WTC11 (cell line): ENCODE data around the gene E2F2. TPM values are rescaled to one million over a fixed set of nuclear protein-coding genes. Genes with fewer than 3 reads are reported as not detected.

Experiments used
- ATAC-seq: fragments of 200-7000 bp; cut with Tn5 transposase; 2 replicates; pipeline ENCODE4 v1.10.0; 2021; ENCODE audit warnings: mild to moderate bottlenecking, moderate library complexity
- CTCF ChIA-PET: fragments of 300-600 bp; sonication (Branson Sonifier 250); formaldehyde crosslinking; loops from one replicate; lab custom pipeline; 2021; ENCODE audit warnings: antibody characterized with exemption; lab: Charles Lee
- POLR2A ChIA-PET: fragments of 350-600 bp; sonication (Branson Sonifier 250); formaldehyde crosslinking; loops from one replicate; lab custom pipeline; 2021; ENCODE audit warnings: antibody characterized with exemption; lab: Charles Lee
- DNase-seq: peaks from one replicate; pipeline ENCODE4 v3.0.0; 2021; ENCODE audit warnings: low spot score
- H3K27ac Mint-ChIP-seq: 2 replicates; pipeline ENCODE4 v1.8.0; 2021; ENCODE audit warnings: mixed read lengths
- H3K27me3 Mint-ChIP-seq: 2 replicates; pipeline ENCODE4 v1.8.0; 2021; ENCODE audit warnings: low read depth, mild to moderate bottlenecking, moderate library complexity, mixed read lengths
- H3K36me3 Mint-ChIP-seq: 2 replicates; pipeline ENCODE4 v1.8.0; 2021; ENCODE audit warnings: mixed read lengths
- H3K4me1 Mint-ChIP-seq: 2 replicates; pipeline ENCODE4 v1.8.0; 2022; ENCODE audit warnings: mixed read lengths
- H3K4me3 Mint-ChIP-seq: 2 replicates; pipeline ENCODE4 v1.8.0; 2021; ENCODE audit warnings: mild to moderate bottlenecking, moderate library complexity, mixed read lengths
- H3K9me3 Mint-ChIP-seq: 2 replicates; pipeline ENCODE4 v1.8.0; 2021; ENCODE audit warnings: mixed read lengths
- AR ChIP-seq: fragments of 250-450 bp; sonication (Bioruptor Pico); IDR thresholded peaks from 2 replicates; pipeline ENCODE4 v1.9.0; 2021; ENCODE audit warnings: mild to moderate bottlenecking
- ATF3 ChIP-seq: sonication (generic); formaldehyde crosslinking; conservative IDR thresholded peaks from 2 replicates; pipeline ENCODE4 v1.8.1; 2022; ENCODE audit warnings: mild to moderate bottlenecking, missing genetic modification reagents
- CDX4 ChIP-seq: fragments of 250-450 bp; sonication (Bioruptor Pico); IDR thresholded peaks from 2 replicates; pipeline ENCODE4 v1.9.0; 2021; ENCODE audit warnings: moderate library complexity, mild to moderate bottlenecking, inconsistent platforms, borderline replicate concordance
- ELF4 ChIP-seq: sonication (generic); formaldehyde crosslinking; IDR thresholded peaks from 2 replicates; pipeline ENCODE4 v1.8.1; 2022; ENCODE audit warnings: low read depth, mild to moderate bottlenecking, moderate library complexity, missing genetic modification reagents
- EMX1 ChIP-seq: fragments of 250-450 bp; sonication (Bioruptor Pico); IDR thresholded peaks from 2 replicates; pipeline ENCODE4 v1.8.0; 2021; ENCODE audit warnings: mild to moderate bottlenecking
- ERG ChIP-seq: fragments of 250-450 bp; sonication (Bioruptor Pico); IDR thresholded peaks from 2 replicates; pipeline ENCODE4 v1.8.0; 2021; ENCODE audit warnings: mild to moderate bottlenecking
- IRF1 ChIP-seq: sonication (generic); formaldehyde crosslinking; IDR thresholded peaks from 2 replicates; pipeline ENCODE4 v1.8.0; 2023; ENCODE audit warnings: missing genetic modification reagents
- JAZF1 ChIP-seq: fragments of 250-450 bp; sonication (Bioruptor Pico); IDR thresholded peaks from 2 replicates; pipeline ENCODE4 v1.9.0; 2021; ENCODE audit warnings: moderate library complexity, mild to moderate bottlenecking, inconsistent platforms
- KAT7 ChIP-seq: sonication (generic); formaldehyde crosslinking; IDR thresholded peaks from 2 replicates; pipeline ENCODE4 v1.8.1; 2023; ENCODE audit warnings: missing genetic modification reagents, mild to moderate bottlenecking, borderline replicate concordance
- MYBL2 ChIP-seq: sonication (generic); formaldehyde crosslinking; IDR thresholded peaks from 2 replicates; pipeline ENCODE4 v1.8.1; 2023; ENCODE audit warnings: mild to moderate bottlenecking, moderate library complexity, missing genetic modification reagents
- NFATC4 ChIP-seq: fragments of 250-450 bp; sonication (Bioruptor Pico); IDR thresholded peaks from 2 replicates; pipeline ENCODE4 v1.9.0; 2021; ENCODE audit warnings: mild to moderate bottlenecking
- NR1H2 ChIP-seq: sonication (generic); formaldehyde crosslinking; IDR thresholded peaks from 2 replicates; pipeline ENCODE4 v1.9.0; 2021; ENCODE audit warnings: mild to moderate bottlenecking, moderate library complexity, missing genetic modification reagents
- PREB ChIP-seq: sonication (generic); formaldehyde crosslinking; IDR thresholded peaks from 2 replicates; pipeline ENCODE4 v1.8.1; 2022; ENCODE audit warnings: mild to moderate bottlenecking, missing genetic modification reagents, moderate library complexity, borderline replicate concordance
- SP1 ChIP-seq: sonication (generic); formaldehyde crosslinking; conservative IDR thresholded peaks from 2 replicates; pipeline ENCODE4 v1.8.1; 2022; ENCODE audit warnings: missing genetic modification reagents
- TP53 ChIP-seq: sonication (generic); formaldehyde crosslinking; IDR thresholded peaks from 2 replicates; pipeline ENCODE4 v1.8.1; 2023; ENCODE audit warnings: mild to moderate bottlenecking, missing genetic modification reagents
- ZBTB21 ChIP-seq: sonication (generic); formaldehyde crosslinking; IDR thresholded peaks from 2 replicates; pipeline ENCODE4 v1.8.1; 2023; ENCODE audit warnings: mild to moderate bottlenecking, missing genetic modification reagents, borderline replicate concordance
- ZNF138 ChIP-seq: sonication (generic); formaldehyde crosslinking; conservative IDR thresholded peaks from 2 replicates; pipeline ENCODE4 v1.8.1; 2022; ENCODE audit warnings: mild to moderate bottlenecking, moderate library complexity, missing genetic modification reagents
- ZNF219 ChIP-seq: sonication (generic); formaldehyde crosslinking; IDR thresholded peaks from 2 replicates; pipeline ENCODE4 v1.8.0; 2023; ENCODE audit warnings: missing genetic modification reagents, mild to moderate bottlenecking, borderline replicate concordance
- ZNF281 ChIP-seq: sonication (generic); formaldehyde crosslinking; IDR thresholded peaks from 2 replicates; pipeline ENCODE4 v1.8.0; 2023; ENCODE audit warnings: mild to moderate bottlenecking, missing genetic modification reagents
- ZNF317 ChIP-seq: sonication (generic); formaldehyde crosslinking; IDR thresholded peaks from 2 replicates; pipeline ENCODE4 v1.8.1; 2023; ENCODE audit warnings: low read depth, mild to moderate bottlenecking, moderate library complexity, missing genetic modification reagents, borderline replicate concordance
- ZNF512 ChIP-seq: sonication (generic); formaldehyde crosslinking; IDR thresholded peaks from 2 replicates; pipeline ENCODE4 v1.8.1; 2022; ENCODE audit warnings: missing genetic modification reagents, borderline replicate concordance
- total RNA-seq: library from RNA; stranded (reverse); gene quantifications from 3 replicates; pipeline ENCODE4 v1.2.3, GENCODE V29; 2021

Gene E2F2
- total RNA-seq, 1 experiment from 2014 or later: 5.6 TPM

- 0 out of 2 replicates have a peak, but pooled peaks cover 5% of the 10 kb centered on the region for H3K36me3 Mint-ChIP-seq
- no peak for TF ChIP-seq IRF1
- no peak for TF ChIP-seq ATF3 (CRISPR knock-in tag)
- no peak for TF ChIP-seq NFATC4
- no peak for TF ChIP-seq TP53
- no peak for TF ChIP-seq PREB
- no peak for TF ChIP-seq ZBTB21 (CRISPR knock-in tag)
- TF ChIP-seq SP1 (CRISPR knock-in tag): no peak
- no peak for TF ChIP-seq ZNF219 (CRISPR knock-in tag)
- no peak for TF ChIP-seq ZNF512 (CRISPR knock-in tag)
- TF ChIP-seq CDX4 (CRISPR knock-in tag): no peak
- TF ChIP-seq ELF4 (CRISPR knock-in tag): no peak
- TF ChIP-seq MYBL2 (CRISPR knock-in tag): no peak
- no peak for TF ChIP-seq AR
- TF ChIP-seq EMX1 (CRISPR knock-in tag): no peak
- no peak for TF ChIP-seq KAT7 (CRISPR knock-in tag)
- DNase-seq (no peak), ATAC-seq (no peak)
- H3K27ac Mint-ChIP-seq: no peak overlapping the region
- H3K4me1 Mint-ChIP-seq: peaks cover 6% of the 10 kb centered on the region
- no peaks in the 10 kb centered on the region for H3K9me3 Mint-ChIP-seq
- no peak overlapping the region for H3K4me3 Mint-ChIP-seq
- ChIA-PET POLR2A (no interaction called here), CTCF (interaction anchor here (0.5 to 0.9 kb wide), 3 partner anchors 197 to 310 kb away, joined by 3 read pairs; no protein-coding TSS in a partner anchor)
- no peaks in the 10 kb centered on the region for H3K27me3 Mint-ChIP-seq
Measured at GRCh38 chr1:23461050-23461449, 70.0 kb downstream of the E2F2 start.

GRCh38 chr1:23460519-23460918 is 70.5 kb downstream of the E2F2 start:
- H3K9me3 Mint-ChIP-seq: no peaks in the 10 kb centered on the region
- DNase-seq (no peak), ATAC-seq (no peak)
- POLR2A ChIA-PET: no interaction called here
- TF ChIP-seq ERG (CRISPR knock-in tag): no peak
- no peak for TF ChIP-seq JAZF1 (CRISPR knock-in tag)
- no peak for TF ChIP-seq AR
- TF ChIP-seq ZNF281: no peak
- no peak for TF ChIP-seq ZNF138 (CRISPR knock-in tag)
- TF ChIP-seq ZNF317 (CRISPR knock-in tag): no peak
- TF ChIP-seq NR1H2 (CRISPR knock-in tag): no peak
- CTCF ChIA-PET: interaction anchor here (0.6 to 2.2 kb wide), 3 partner anchors 24 to 310 kb away, joined by 3 to 9 read pairs (median 5); partner anchors contain the start of gene ASAP3
- no peaks in the 10 kb centered on the region for H3K27me3 Mint-ChIP-seq
- no peak overlapping the region for H3K4me3 Mint-ChIP-seq
- H3K36me3 Mint-ChIP-seq: 0 out of 2 replicates have a peak, but pooled peaks cover 5% of the 10 kb centered on the region
- peaks cover 6% of the 10 kb centered on the region for H3K4me1 Mint-ChIP-seq
- no peak overlapping the region for H3K27ac Mint-ChIP-seq
